ENCODE data around the gene SPA17.

SPA17 gene

GRCh38 chr11:124673333-124674167 lies at the start of gene SPA17, which contains the start of gene SIAE:
TSS of gene SPA17 (plus strand) at chr11:124673904. CDS start at chr11:124675265, 1,361 bp downstream.
TSS of gene SIAE (minus strand) at chr11:124673739. CDS start at chr11:124673708, 31 bp downstream.
- DNase-seq (ENCODE audit: low spot score): peak; percentile 95

GRCh38 chr11:124625504-124626168 lies 48.1 kb upstream of the SPA17 start:
- no peak for DNase-seq (ENCODE audit: low spot score)

- no peak for DNase-seq (ENCODE audit: low spot score)
Measured at GRCh38 chr11:124627546-124627945, 46.2 kb upstream of the SPA17 start.

- DNase-seq (ENCODE audit: low spot score): no peak
Measured at GRCh38 chr11:124629961-124630360, 43.7 kb upstream of the SPA17 start.

- DNase-seq (ENCODE audit: low spot score): peak; percentile 21
Measured at GRCh38 chr11:124633355-124633754, 40.3 kb upstream of the SPA17 start.

GRCh38 chr11:124635932-124636331 lies 37.8 kb upstream of the SPA17 start:
- no peak for DNase-seq (ENCODE audit: low spot score)

- no peak for DNase-seq (ENCODE audit: low spot score)
Measured at GRCh38 chr11:124638500-124638899, 35.2 kb upstream of the SPA17 start.

GRCh38 chr11:124639186-124639585 lies 34.5 kb upstream of the SPA17 start:
- DNase-seq (ENCODE audit: low spot score): no peak

- DNase-seq (ENCODE audit: low spot score): no peak
Measured at GRCh38 chr11:124640666-124641065, 33.0 kb upstream of the SPA17 start.

GRCh38 chr11:124642628-124643027 lies 31.1 kb upstream of the SPA17 start:
- DNase-seq (ENCODE audit: low spot score): no peak

- no peak for DNase-seq (ENCODE audit: low spot score)
Measured at GRCh38 chr11:124643042-124643604, 30.6 kb upstream of the SPA17 start.

- DNase-seq (ENCODE audit: low spot score): peak; percentile 66
Measured at GRCh38 chr11:124643605-124644425, 29.9 kb upstream of the SPA17 start.

GRCh38 chr11:124644426-124645280 lies 29.1 kb upstream of the SPA17 start:
- DNase-seq (ENCODE audit: low spot score): peak; percentile 51

- no peak for DNase-seq (ENCODE audit: low spot score)
Measured at GRCh38 chr11:124646148-124646547, 27.6 kb upstream of the SPA17 start.

- DNase-seq (ENCODE audit: low spot score): no peak
Measured at GRCh38 chr11:124648610-124649009, 25.1 kb upstream of the SPA17 start.

GRCh38 chr11:124656774-124657630 lies 16.7 kb upstream of the SPA17 start:
- DNase-seq (ENCODE audit: low spot score): no peak

GRCh38 chr11:124657904-124658303 lies 15.8 kb upstream of the SPA17 start:
- DNase-seq (ENCODE audit: low spot score): no peak

GRCh38 chr11:124658501-124658900 lies 15.2 kb upstream of the SPA17 start:
- no peak for DNase-seq (ENCODE audit: low spot score)

GRCh38 chr11:124658986-124659385 lies 14.7 kb upstream of the SPA17 start:
- no peak for DNase-seq (ENCODE audit: low spot score)

GRCh38 chr11:124661553-124661952 lies 12.2 kb upstream of the SPA17 start:
- DNase-seq (ENCODE audit: low spot score): no peak
